NCI-H1694 treated with DMSO at 0.1 percent for 48 hours (cell line): ENCODE results near the gene GFER.

Experiments
- DNase-seq: peaks from one replicate; lab custom pipeline; 2025; lab: John Stamatoyannopoulos, UW

The GFER gene

GRCh38 chr16:1974157-1975070 is 9.6 kb upstream of the GFER start:
- no peak for DNase-seq

- no peak for DNase-seq
Measured at GRCh38 chr16:1975432-1976215, 8.4 kb upstream of the GFER start.

GRCh38 chr16:1976216-1976520 is 7.8 kb upstream of the GFER start:
- no peak for DNase-seq

- DNase-seq, result no peak
Measured at GRCh38 chr16:1976951-1977874, 6.8 kb upstream of the GFER start.

- no peak for DNase-seq
Measured at GRCh38 chr16:1977875-1978268, 6.1 kb upstream of the GFER start.

GRCh38 chr16:1978476-1979120 is 5.4 kb upstream of the GFER start:
- DNase-seq, result no peak

- no peak for DNase-seq
Measured at GRCh38 chr16:1979271-1980029, 4.5 kb upstream of the GFER start.

- no peak for DNase-seq
Measured at GRCh38 chr16:1980030-1980769, 3.8 kb upstream of the GFER start.

- no peak for DNase-seq
Measured at GRCh38 chr16:1980770-1981087, 3.3 kb upstream of the GFER start.

GRCh38 chr16:1981398-1981836 is 2.6 kb upstream of the GFER start, which contains the start of gene NOXO1:
TSS of gene NOXO1 (minus strand) at chr16:1981469. CDS start at chr16:1981179, 290 bp downstream.
- DNase-seq, result no peak

- DNase-seq, result no peak
Measured at GRCh38 chr16:1982013-1982433, 2.0 kb upstream of the GFER start.

- DNase-seq, result no peak
Measured at GRCh38 chr16:1982991-1983543, 926 bp upstream of the GFER start.

GRCh38 chr16:1984347-1985225 is 593 bp downstream of the GFER start:
- DNase-seq, result no peak

- DNase-seq, result no peak
Measured at GRCh38 chr16:1985466-1986150, 1.6 kb downstream of the GFER start.

- DNase-seq, result no peak
Measured at GRCh38 chr16:1987198-1987597, 3.2 kb downstream of the GFER start.

- DNase-seq, result no peak
Measured at GRCh38 chr16:1989209-1990100, 5.5 kb downstream of the GFER start, which contains the start of gene SYNGR3. TSS of gene SYNGR3 (plus strand) at chr16:1989970. CDS start at chr16:1990103, 133 bp downstream.

- no peak for DNase-seq
Measured at GRCh38 chr16:1990101-1990350, 6.0 kb downstream of the GFER start.
